Keratinocyte (primary cell): ENCODE data around the gene CSDE1. TPM values are rescaled to one million over a fixed set of nuclear protein-coding genes. Genes with fewer than 3 reads are reported as not detected.

Experiments
- DNase-seq: peaks from one replicate; pipeline ENCODE4 v3.0.0-alpha.2; 2011; ENCODE audit warnings: low read depth, missing footprints, low spot score
- FAIRE-seq: peaks from 2 replicates; lab custom pipeline; 2011; peaks lifted over from hg19 to GRCh38; lab: Jason Lieb, UNC
- H2AFZ ChIP-seq: 2 replicates; pipeline ENCODE4 v1.6.0; 2012; ENCODE audit warnings: low read length, control low read depth, inconsistent platforms; ENCODE audit not compliant: control insufficient read depth
- H3K27ac ChIP-seq: 2 replicates; pipeline ENCODE4 v1.5.1; 2011; ENCODE audit warnings: low read length; ENCODE audit not compliant: control insufficient read depth, insufficient read depth
- H3K27me3 ChIP-seq: 3 replicates; pipeline ENCODE4 v1.6.0; 2011; ENCODE audit warnings: low read length; ENCODE audit not compliant: control insufficient read depth, insufficient read depth; ENCODE audit errors: extremely low read depth
- H3K36me3 ChIP-seq, 2 experiments: 2 replicates in 1 of 2; 3 replicates in 1 of 2; pipeline ENCODE4 v1.5.1; 2011; ENCODE audit warnings: low read length in 2 of 2, mild to moderate bottlenecking in 1 of 2; ENCODE audit not compliant: control insufficient read depth in 2 of 2, insufficient read depth in 2 of 2; ENCODE audit errors: extremely low read depth in 1 of 2
- H3K4me1 ChIP-seq: 3 replicates; pipeline ENCODE4 v1.5.1; 2011; ENCODE audit warnings: low read length; ENCODE audit not compliant: control insufficient read depth, insufficient read depth; ENCODE audit errors: extremely low read depth
- H3K4me2 ChIP-seq: 3 replicates; pipeline ENCODE4 v1.6.0; 2011; ENCODE audit warnings: low read depth, low read length; ENCODE audit not compliant: control insufficient read depth, insufficient read depth; ENCODE audit errors: extremely low read depth
- H3K4me3 ChIP-seq, 3 experiments: fragments of 200-600 bp in 1 of 3; sonication (generic) in 1 of 3; 2 replicates in 2 of 3; 3 replicates in 1 of 3; pipeline ENCODE4 v1.5.1; 2011 to 2016; ENCODE audit warnings: low read length in 3 of 3, mild to moderate bottlenecking in 3 of 3, control low read depth in 2 of 3, inconsistent platforms in 1 of 3, low read depth in 1 of 3, mixed read lengths in 1 of 3, mixed run types in 1 of 3, moderate library complexity in 1 of 3; ENCODE audit not compliant: control insufficient read depth in 2 of 3, insufficient read depth in 2 of 3; ENCODE audit errors: extremely low read depth in 1 of 3
- H3K79me2 ChIP-seq: 2 replicates; pipeline ENCODE4 v1.6.0; 2012; ENCODE audit warnings: low read length; ENCODE audit not compliant: control insufficient read depth, insufficient read depth
- H3K9ac ChIP-seq: 3 replicates; pipeline ENCODE4 v1.6.0; 2011; ENCODE audit warnings: low read length; ENCODE audit not compliant: control insufficient read depth, insufficient read depth; ENCODE audit errors: extremely low read depth
- H3K9me1 ChIP-seq: 3 replicates; pipeline ENCODE4 v1.6.0; 2011; ENCODE audit warnings: low read length; ENCODE audit not compliant: control insufficient read depth, insufficient read depth; ENCODE audit errors: extremely low read depth
- H3K9me3 ChIP-seq: 2 replicates; pipeline ENCODE4 v1.5.1; 2012; ENCODE audit warnings: low read depth, low read length; ENCODE audit not compliant: control insufficient read depth
- H4K20me1 ChIP-seq: 3 replicates; pipeline ENCODE4 v1.6.0; 2011; ENCODE audit warnings: low read length; ENCODE audit not compliant: control insufficient read depth, insufficient read depth; ENCODE audit errors: extremely low read depth
- EZH2 ChIP-seq: IDR thresholded peaks from one replicate; pipeline ENCODE4 v1.6.1; 2012; ENCODE audit warnings: inconsistent platforms, mild to moderate bottlenecking, low read length, moderate library complexity
- dilution Hi-C: fragments of 300-500 bp; cut with MboI; formaldehyde crosslinking; loops from one replicate; pipeline ENCODE4 v1.7.0; 2020; ENCODE audit warnings: low sequenced_read_pairs; ENCODE audit not compliant: extremely low pct_ligation_motif_present
- polyA plus RNA-seq, 5 experiments: library from polyadenylated mRNA; depleted of rRNA in 3 of 5; stranded (reverse) in 3 of 5; stranded (forward) in 1 of 5; unstranded in 1 of 5; fragments of >200 nt; gene quantifications; 1 replicate in 1 of 5; 2 replicates in 3 of 5; 3 replicates in 1 of 5; pipeline versions ENCODE4 v1.2.1 to v1.2.3, GENCODE V29; 2011 to 2012; ENCODE audit warnings: missing spikeins in 2 of 5, low read depth in 1 of 5, low replicate concordance in 1 of 5
- TF ChIP-seq, protein P1 (sequence below), 3 experiments: IDR thresholded peaks in 1 of 3; conservative IDR thresholded peaks in 1 of 3; optimal IDR thresholded peaks in 1 of 3; 2 replicates in 2 of 3; 3 replicates in 1 of 3; pipeline versions ENCODE3 to v1.5.1; 2011; ENCODE audit warnings: low read length in 3 of 3, mild to moderate bottlenecking in 3 of 3, moderate library complexity in 2 of 3, control low read depth in 1 of 3, inconsistent platforms in 1 of 3; ENCODE audit not compliant: insufficient read depth in 2 of 3; ENCODE audit errors: extremely low read depth in 1 of 3

Gene CSDE1
- polyA plus RNA-seq, 1 donor (not counting 4 experiments of a cell fraction or from before 2014, with no cell fraction given), result 268 TPM

DNA sequence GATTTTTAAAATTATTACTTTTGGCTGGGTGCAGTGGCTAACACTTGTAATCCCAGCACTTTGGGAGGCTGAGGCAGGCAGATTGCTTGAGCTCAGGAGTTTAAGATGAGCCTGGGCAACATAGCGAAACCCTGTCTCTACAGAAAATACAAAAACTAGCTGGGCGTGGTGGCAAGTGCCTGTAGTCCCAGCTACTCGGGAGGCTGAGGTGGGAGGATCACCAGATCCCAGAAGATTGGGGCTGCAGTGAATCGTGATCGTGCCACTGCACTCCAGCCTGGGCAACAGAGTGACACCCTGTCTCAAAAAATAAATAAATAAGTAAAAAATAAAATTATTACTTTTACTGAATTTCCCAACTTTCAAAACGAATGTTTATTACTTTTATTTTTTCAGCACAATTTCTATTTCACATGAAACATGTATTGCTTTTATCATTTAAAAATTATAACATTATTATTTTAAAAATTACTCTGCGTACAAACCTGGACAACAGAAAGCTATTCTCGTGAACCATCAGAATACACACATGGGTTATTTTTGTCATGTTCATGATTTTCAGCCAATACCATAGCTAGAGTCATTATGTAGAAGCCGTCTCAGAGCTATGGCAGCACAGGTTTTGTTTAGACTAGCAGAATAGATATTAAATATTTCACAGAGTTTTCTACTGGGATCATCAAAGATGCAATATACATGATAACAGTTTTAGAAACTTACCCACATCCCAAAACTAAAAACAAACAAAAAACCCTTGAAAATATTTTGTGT is 63.1 kb downstream of the CSDE1 start:
- Histone ChIP-seq H3K9ac (no peak overlapping the region), H3K4me2 (no peak overlapping the region), H4K20me1 (no peaks in the 10 kb centered on the region), H3K9me3 (no peaks in the 10 kb centered on the region), H3K4me1 (no peaks in the 10 kb centered on the region), H3K79me2 (no peaks in the 10 kb centered on the region), H3K9me1 (no peaks in the 10 kb centered on the region), H3K27ac (no peak overlapping the region), H3K27me3 (no peaks in the 10 kb centered on the region), H3K4me3 (no peak overlapping the region), H3K36me3 (no peaks in the 10 kb centered on the region), H2AFZ (no peak overlapping the region)
- no peak for FAIRE-seq
- no peak for DNase-seq
- dilution Hi-C loops, result no loop called here
- TF ChIP-seq, protein P1, sequence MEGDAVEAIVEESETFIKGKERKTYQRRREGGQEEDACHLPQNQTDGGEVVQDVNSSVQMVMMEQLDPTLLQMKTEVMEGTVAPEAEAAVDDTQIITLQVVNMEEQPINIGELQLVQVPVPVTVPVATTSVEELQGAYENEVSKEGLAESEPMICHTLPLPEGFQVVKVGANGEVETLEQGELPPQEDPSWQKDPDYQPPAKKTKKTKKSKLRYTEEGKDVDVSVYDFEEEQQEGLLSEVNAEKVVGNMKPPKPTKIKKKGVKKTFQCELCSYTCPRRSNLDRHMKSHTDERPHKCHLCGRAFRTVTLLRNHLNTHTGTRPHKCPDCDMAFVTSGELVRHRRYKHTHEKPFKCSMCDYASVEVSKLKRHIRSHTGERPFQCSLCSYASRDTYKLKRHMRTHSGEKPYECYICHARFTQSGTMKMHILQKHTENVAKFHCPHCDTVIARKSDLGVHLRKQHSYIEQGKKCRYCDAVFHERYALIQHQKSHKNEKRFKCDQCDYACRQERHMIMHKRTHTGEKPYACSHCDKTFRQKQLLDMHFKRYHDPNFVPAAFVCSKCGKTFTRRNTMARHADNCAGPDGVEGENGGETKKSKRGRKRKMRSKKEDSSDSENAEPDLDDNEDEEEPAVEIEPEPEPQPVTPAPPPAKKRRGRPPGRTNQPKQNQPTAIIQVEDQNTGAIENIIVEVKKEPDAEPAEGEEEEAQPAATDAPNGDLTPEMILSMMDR (optimal IDR thresholded peaks at IDR 0.05 in 1 of 3, IDR thresholded peaks at IDR 0.05 in 1 of 3, conservative IDR thresholded peaks at IDR 0.05 in 1 of 3; ENCODE audit: extremely low read depth in 1 of 3, insufficient read depth in 2 of 3, low read length in 3 of 3), result no peak
- TF ChIP-seq EZH2, result no peak

DNA sequence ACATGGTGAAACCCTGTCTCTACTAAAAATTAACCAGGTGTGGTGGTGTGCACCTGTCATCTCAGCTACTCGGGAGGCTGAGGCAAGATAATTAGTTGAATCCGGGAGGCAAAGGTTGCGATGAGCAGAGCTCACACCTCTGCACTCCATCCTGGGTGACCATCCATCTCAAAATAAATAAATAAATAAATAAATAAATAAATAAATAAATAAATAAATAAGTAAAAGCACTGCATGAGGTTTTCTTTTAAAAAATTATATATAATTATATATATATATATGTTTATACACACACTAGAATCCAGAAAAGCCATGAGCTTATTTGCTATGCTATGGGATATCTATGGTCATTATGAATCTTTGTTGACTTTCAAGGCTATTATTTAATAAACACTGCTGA is 64.8 kb downstream of the CSDE1 start:
- no peaks in the 10 kb centered on the region for H3K79me2 ChIP-seq
- no peaks in the 10 kb centered on the region for H3K9me3 ChIP-seq
- H4K20me1 ChIP-seq, result no peaks in the 10 kb centered on the region
- no peak overlapping the region for H2AFZ ChIP-seq
- no peak overlapping the region for H3K4me2 ChIP-seq
- H3K4me1 ChIP-seq, result no peaks in the 10 kb centered on the region
- H3K9ac ChIP-seq, result no peak overlapping the region
- no peaks in the 10 kb centered on the region for H3K9me1 ChIP-seq
- dilution Hi-C loops, result no loop called here
- H3K27ac ChIP-seq, result no peak overlapping the region
- no peak for DNase-seq
- H3K27me3 ChIP-seq, result no peaks in the 10 kb centered on the region
- no peaks in the 10 kb centered on the region for H3K36me3 ChIP-seq
- FAIRE-seq, result no peak
- TF ChIP-seq, protein P1 (optimal IDR thresholded peaks at IDR 0.05 in 1 of 3, IDR thresholded peaks at IDR 0.05 in 1 of 3, conservative IDR thresholded peaks at IDR 0.05 in 1 of 3; ENCODE audit: extremely low read depth in 1 of 3, insufficient read depth in 2 of 3, low read length in 3 of 3), result no peak
- no peak for TF ChIP-seq EZH2
- H3K4me3 ChIP-seq, result no peak overlapping the region
